WTC11 (cell line): ENCODE results near the gene TEX10. TPM values are rescaled to one million over a fixed set of nuclear protein-coding genes. Genes with fewer than 3 reads are reported as not detected.

Experiments used
- ATAC-seq: fragments of 200-7000 bp; cut with Tn5 transposase; 2 replicates; pipeline ENCODE4 v1.10.0; 2021; ENCODE audit warnings: mild to moderate bottlenecking, moderate library complexity
- CTCF ChIA-PET: fragments of 300-600 bp; sonication (Branson Sonifier 250); formaldehyde crosslinking; loops from one replicate; lab custom pipeline; 2021; ENCODE audit warnings: antibody characterized with exemption; lab: Charles Lee
- POLR2A ChIA-PET: fragments of 350-600 bp; sonication (Branson Sonifier 250); formaldehyde crosslinking; loops from one replicate; lab custom pipeline; 2021; ENCODE audit warnings: antibody characterized with exemption; lab: Charles Lee
- DNase-seq: peaks from one replicate; pipeline ENCODE4 v3.0.0; 2021; ENCODE audit warnings: low spot score
- H3K27ac Mint-ChIP-seq: 2 replicates; pipeline ENCODE4 v1.8.0; 2021; ENCODE audit warnings: mixed read lengths
- H3K27me3 Mint-ChIP-seq: 2 replicates; pipeline ENCODE4 v1.8.0; 2021; ENCODE audit warnings: low read depth, mild to moderate bottlenecking, moderate library complexity, mixed read lengths
- H3K36me3 Mint-ChIP-seq: 2 replicates; pipeline ENCODE4 v1.8.0; 2021; ENCODE audit warnings: mixed read lengths
- H3K4me1 Mint-ChIP-seq: 2 replicates; pipeline ENCODE4 v1.8.0; 2022; ENCODE audit warnings: mixed read lengths
- H3K4me3 Mint-ChIP-seq: 2 replicates; pipeline ENCODE4 v1.8.0; 2021; ENCODE audit warnings: mild to moderate bottlenecking, moderate library complexity, mixed read lengths
- H3K9me3 Mint-ChIP-seq: 2 replicates; pipeline ENCODE4 v1.8.0; 2021; ENCODE audit warnings: mixed read lengths
- ESRRA ChIP-seq: sonication (generic); formaldehyde crosslinking; IDR thresholded peaks from 2 replicates; pipeline ENCODE4 v1.8.1; 2022; ENCODE audit warnings: mild to moderate bottlenecking, missing genetic modification reagents, borderline replicate concordance
- FOXK1 ChIP-seq: sonication (generic); formaldehyde crosslinking; IDR thresholded peaks from 2 replicates; pipeline ENCODE4 v1.8.0; 2022; ENCODE audit warnings: mild to moderate bottlenecking, moderate library complexity, missing genetic modification reagents
- FOXP4 ChIP-seq: sonication (generic); formaldehyde crosslinking; IDR thresholded peaks from 2 replicates; pipeline ENCODE4 v1.8.0; 2022; ENCODE audit warnings: mild to moderate bottlenecking, missing genetic modification reagents
- GTF2I ChIP-seq: fragments of 250-450 bp; sonication (Bioruptor Pico); conservative IDR thresholded peaks from 2 replicates; pipeline ENCODE4 v1.4.0; 2021; ENCODE audit warnings: mild to moderate bottlenecking
- HMGA2 ChIP-seq: fragments of 250-450 bp; sonication (Bioruptor Pico); IDR thresholded peaks from 2 replicates; pipeline ENCODE4 v1.4.0; 2021; ENCODE audit warnings: mild to moderate bottlenecking, moderate library complexity
- JAZF1 ChIP-seq: fragments of 250-450 bp; sonication (Bioruptor Pico); IDR thresholded peaks from 2 replicates; pipeline ENCODE4 v1.9.0; 2021; ENCODE audit warnings: moderate library complexity, mild to moderate bottlenecking, inconsistent platforms
- KAT7 ChIP-seq: sonication (generic); formaldehyde crosslinking; IDR thresholded peaks from 2 replicates; pipeline ENCODE4 v1.8.1; 2023; ENCODE audit warnings: missing genetic modification reagents, mild to moderate bottlenecking, borderline replicate concordance
- MLX ChIP-seq: sonication (generic); formaldehyde crosslinking; IDR thresholded peaks from 2 replicates; pipeline ENCODE4 v1.8.1; 2023; ENCODE audit warnings: mild to moderate bottlenecking, missing genetic modification reagents, moderate library complexity
- NFATC4 ChIP-seq: fragments of 250-450 bp; sonication (Bioruptor Pico); IDR thresholded peaks from 2 replicates; pipeline ENCODE4 v1.9.0; 2021; ENCODE audit warnings: mild to moderate bottlenecking
- NFE2L1 ChIP-seq: sonication (generic); formaldehyde crosslinking; IDR thresholded peaks from 2 replicates; pipeline ENCODE4 v1.8.1; 2023; ENCODE audit warnings: missing genetic modification reagents
- NR1H2 ChIP-seq: sonication (generic); formaldehyde crosslinking; IDR thresholded peaks from 2 replicates; pipeline ENCODE4 v1.9.0; 2021; ENCODE audit warnings: mild to moderate bottlenecking, moderate library complexity, missing genetic modification reagents
- OVOL2 ChIP-seq: fragments of 250-450 bp; sonication (Bioruptor Pico); IDR thresholded peaks from 2 replicates; pipeline ENCODE4 v1.9.0; 2021; ENCODE audit warnings: mild to moderate bottlenecking, borderline replicate concordance
- SMAD3 ChIP-seq: sonication (generic); formaldehyde crosslinking; IDR thresholded peaks from 2 replicates; pipeline ENCODE4 v1.8.0; 2022; ENCODE audit warnings: missing genetic modification reagents, mild to moderate bottlenecking, borderline replicate concordance
- TEAD1 ChIP-seq: sonication (generic); formaldehyde crosslinking; IDR thresholded peaks from 2 replicates; pipeline ENCODE4 v1.8.0; 2022; ENCODE audit warnings: mild to moderate bottlenecking, missing genetic modification reagents
- USF1 ChIP-seq: sonication (generic); formaldehyde crosslinking; IDR thresholded peaks from 2 replicates; pipeline ENCODE4 v1.8.0; 2022; ENCODE audit warnings: mild to moderate bottlenecking, missing genetic modification reagents
- ZNF138 ChIP-seq: sonication (generic); formaldehyde crosslinking; conservative IDR thresholded peaks from 2 replicates; pipeline ENCODE4 v1.8.1; 2022; ENCODE audit warnings: mild to moderate bottlenecking, moderate library complexity, missing genetic modification reagents
- ZNF263 ChIP-seq: sonication (generic); formaldehyde crosslinking; IDR thresholded peaks from 2 replicates; pipeline ENCODE4 v1.8.1; 2022; ENCODE audit warnings: low read depth, mild to moderate bottlenecking, moderate library complexity, missing genetic modification reagents
- ZNF423 ChIP-seq: fragments of 250-450 bp; sonication (Bioruptor Pico); IDR thresholded peaks from 2 replicates; pipeline ENCODE4 v2.1.2; 2022; ENCODE audit warnings: mild to moderate bottlenecking, moderate library complexity
- total RNA-seq: library from RNA; stranded (reverse); gene quantifications from 3 replicates; pipeline ENCODE4 v1.2.3, GENCODE V29; 2021
- TF ChIP-seq, protein P1 (sequence below): sonication (generic); formaldehyde crosslinking; IDR thresholded peaks from 2 replicates; pipeline ENCODE4 v1.8.1; 2023; ENCODE audit warnings: mild to moderate bottlenecking, moderate library complexity, missing genetic modification reagents
- TF ChIP-seq, protein P2 (sequence below): sonication (generic); formaldehyde crosslinking; IDR thresholded peaks from 2 replicates; pipeline ENCODE4 v1.8.1; 2022; ENCODE audit warnings: mild to moderate bottlenecking, moderate library complexity, missing genetic modification reagents
- TF ChIP-seq, protein P3 (sequence below): sonication (generic); formaldehyde crosslinking; IDR thresholded peaks from 2 replicates; pipeline ENCODE4 v1.8.0; 2022; ENCODE audit warnings: missing genetic modification reagents
- TF ChIP-seq, protein P4 (sequence below): fragments of 250-450 bp; sonication (Bioruptor Pico); IDR thresholded peaks from 2 replicates; pipeline ENCODE4 v1.9.0; 2021; ENCODE audit warnings: mild to moderate bottlenecking
- TF ChIP-seq, protein P5 (sequence below): fragments of 250-450 bp; sonication (Bioruptor Pico); conservative IDR thresholded peaks from 2 replicates; pipeline ENCODE4 v1.9.0; 2021; ENCODE audit warnings: mild to moderate bottlenecking

TEX10 gene
- total RNA-seq, 1 experiment from 2014 or later, result 64.7 TPM

DNA sequence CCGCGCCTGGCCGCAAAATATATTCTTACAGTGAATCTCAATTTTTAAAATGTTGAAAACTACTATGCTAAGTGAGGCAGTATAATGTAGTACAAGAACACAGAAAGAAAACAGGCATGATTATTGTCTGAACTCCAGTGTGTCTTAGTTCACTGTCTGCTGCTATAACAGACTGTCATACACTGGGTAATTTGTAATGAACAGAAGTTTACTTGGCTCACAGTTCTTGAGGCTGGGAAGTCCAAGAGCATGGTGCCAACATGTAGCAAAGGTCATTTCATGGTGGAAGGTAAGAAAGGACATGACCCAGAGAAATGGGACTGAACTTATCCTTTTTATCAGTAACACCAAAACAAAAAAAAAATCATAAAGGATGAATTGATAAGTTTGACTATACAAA is 19.9 kb upstream of the TEX10 start (continued):
- TF ChIP-seq KAT7 (CRISPR knock-in tag) (no peak), TEAD1 (CRISPR knock-in tag) (no peak), FOXP4 (CRISPR knock-in tag) (no peak), NFE2L1 (CRISPR knock-in tag) (no peak), MLX (no peak), USF1 (CRISPR knock-in tag) (no peak), NR1H2 (no peak), FOXK1 (CRISPR knock-in tag) (no peak), ESRRA (no peak)
- TF ChIP-seq, protein P1, sequence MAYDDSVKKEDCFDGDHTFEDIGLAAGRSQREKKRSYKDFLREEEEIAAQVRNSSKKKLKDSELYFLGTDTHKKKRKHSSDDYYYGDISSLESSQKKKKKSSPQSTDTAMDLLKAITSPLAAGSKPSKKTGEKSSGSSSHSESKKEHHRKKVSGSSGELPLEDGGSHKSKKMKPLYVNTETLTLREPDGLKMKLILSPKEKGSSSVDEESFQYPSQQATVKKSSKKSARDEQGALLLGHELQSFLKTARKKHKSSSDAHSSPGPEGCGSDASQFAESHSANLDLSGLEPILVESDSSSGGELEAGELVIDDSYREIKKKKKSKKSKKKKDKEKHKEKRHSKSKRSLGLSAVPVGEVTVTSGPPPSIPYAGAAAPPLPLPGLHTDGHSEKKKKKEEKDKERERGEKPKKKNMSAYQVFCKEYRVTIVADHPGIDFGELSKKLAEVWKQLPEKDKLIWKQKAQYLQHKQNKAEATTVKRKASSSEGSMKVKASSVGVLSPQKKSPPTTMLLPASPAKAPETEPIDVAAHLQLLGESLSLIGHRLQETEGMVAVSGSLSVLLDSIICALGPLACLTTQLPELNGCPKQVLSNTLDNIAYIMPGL (CRISPR knock-in tag), result no peak
- TF ChIP-seq, protein P2, sequence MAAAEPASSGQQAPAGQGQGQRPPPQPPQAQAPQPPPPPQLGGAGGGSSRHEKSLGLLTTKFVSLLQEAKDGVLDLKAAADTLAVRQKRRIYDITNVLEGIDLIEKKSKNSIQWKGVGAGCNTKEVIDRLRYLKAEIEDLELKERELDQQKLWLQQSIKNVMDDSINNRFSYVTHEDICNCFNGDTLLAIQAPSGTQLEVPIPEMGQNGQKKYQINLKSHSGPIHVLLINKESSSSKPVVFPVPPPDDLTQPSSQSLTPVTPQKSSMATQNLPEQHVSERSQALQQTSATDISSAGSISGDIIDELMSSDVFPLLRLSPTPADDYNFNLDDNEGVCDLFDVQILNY (CRISPR knock-in tag), result no peak

- H3K9me3 Mint-ChIP-seq, result peaks cover 64% of the 10 kb centered on the region
- POLR2A ChIA-PET, result no interaction called here
- ATAC-seq, result no peak
- DNase-seq, result no peak
- peaks cover 19% of the 10 kb centered on the region for H3K4me1 Mint-ChIP-seq
- no peak overlapping the region for H3K4me3 Mint-ChIP-seq
- CTCF ChIA-PET, result no interaction called here
- no peaks in the 10 kb centered on the region; the same call in 1 of the 2 replicates for H3K27me3 Mint-ChIP-seq
- no peak overlapping the region for H3K27ac Mint-ChIP-seq
- peaks cover 59% of the 10 kb centered on the region for H3K36me3 Mint-ChIP-seq
- TF ChIP-seq ZNF423 (CRISPR knock-in tag), result no peak
- TF ChIP-seq ZNF263 (CRISPR knock-in tag), result no peak
- TF ChIP-seq, protein P3, sequence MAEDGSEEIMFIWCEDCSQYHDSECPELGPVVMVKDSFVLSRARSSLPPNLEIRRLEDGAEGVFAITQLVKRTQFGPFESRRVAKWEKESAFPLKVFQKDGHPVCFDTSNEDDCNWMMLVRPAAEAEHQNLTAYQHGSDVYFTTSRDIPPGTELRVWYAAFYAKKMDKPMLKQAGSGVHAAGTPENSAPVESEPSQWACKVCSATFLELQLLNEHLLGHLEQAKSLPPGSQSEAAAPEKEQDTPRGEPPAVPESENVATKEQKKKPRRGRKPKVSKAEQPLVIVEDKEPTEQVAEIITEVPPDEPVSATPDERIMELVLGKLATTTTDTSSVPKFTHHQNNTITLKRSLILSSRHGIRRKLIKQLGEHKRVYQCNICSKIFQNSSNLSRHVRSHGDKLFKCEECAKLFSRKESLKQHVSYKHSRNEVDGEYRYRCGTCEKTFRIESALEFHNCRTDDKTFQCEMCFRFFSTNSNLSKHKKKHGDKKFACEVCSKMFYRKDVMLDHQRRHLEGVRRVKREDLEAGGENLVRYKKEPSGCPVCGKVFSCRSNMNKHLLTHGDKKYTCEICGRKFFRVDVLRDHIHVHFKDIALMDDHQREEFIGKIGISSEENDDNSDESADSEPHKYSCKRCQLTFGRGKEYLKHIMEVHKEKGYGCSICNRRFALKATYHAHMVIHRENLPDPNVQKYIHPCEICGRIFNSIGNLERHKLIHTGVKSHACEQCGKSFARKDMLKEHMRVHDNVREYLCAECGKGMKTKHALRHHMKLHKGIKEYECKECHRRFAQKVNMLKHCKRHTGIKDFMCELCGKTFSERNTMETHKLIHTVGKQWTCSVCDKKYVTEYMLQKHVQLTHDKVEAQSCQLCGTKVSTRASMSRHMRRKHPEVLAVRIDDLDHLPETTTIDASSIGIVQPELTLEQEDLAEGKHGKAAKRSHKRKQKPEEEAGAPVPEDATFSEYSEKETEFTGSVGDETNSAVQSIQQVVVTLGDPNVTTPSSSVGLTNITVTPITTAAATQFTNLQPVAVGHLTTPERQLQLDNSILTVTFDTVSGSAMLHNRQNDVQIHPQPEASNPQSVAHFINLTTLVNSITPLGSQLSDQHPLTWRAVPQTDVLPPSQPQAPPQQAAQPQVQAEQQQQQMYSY (CRISPR knock-in tag), result no peak
- TF ChIP-seq JAZF1, result no peak
- no peak for TF ChIP-seq SMAD3 (CRISPR knock-in tag)
- TF ChIP-seq, protein P4, sequence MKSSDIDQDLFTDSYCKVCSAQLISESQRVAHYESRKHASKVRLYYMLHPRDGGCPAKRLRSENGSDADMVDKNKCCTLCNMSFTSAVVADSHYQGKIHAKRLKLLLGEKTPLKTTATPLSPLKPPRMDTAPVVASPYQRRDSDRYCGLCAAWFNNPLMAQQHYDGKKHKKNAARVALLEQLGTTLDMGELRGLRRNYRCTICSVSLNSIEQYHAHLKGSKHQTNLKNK (CRISPR knock-in tag), result no peak
- TF ChIP-seq, protein P2 (CRISPR knock-in tag), result no peak
- TF ChIP-seq HMGA2 (CRISPR knock-in tag), result no peak
- TF ChIP-seq, protein P5, sequence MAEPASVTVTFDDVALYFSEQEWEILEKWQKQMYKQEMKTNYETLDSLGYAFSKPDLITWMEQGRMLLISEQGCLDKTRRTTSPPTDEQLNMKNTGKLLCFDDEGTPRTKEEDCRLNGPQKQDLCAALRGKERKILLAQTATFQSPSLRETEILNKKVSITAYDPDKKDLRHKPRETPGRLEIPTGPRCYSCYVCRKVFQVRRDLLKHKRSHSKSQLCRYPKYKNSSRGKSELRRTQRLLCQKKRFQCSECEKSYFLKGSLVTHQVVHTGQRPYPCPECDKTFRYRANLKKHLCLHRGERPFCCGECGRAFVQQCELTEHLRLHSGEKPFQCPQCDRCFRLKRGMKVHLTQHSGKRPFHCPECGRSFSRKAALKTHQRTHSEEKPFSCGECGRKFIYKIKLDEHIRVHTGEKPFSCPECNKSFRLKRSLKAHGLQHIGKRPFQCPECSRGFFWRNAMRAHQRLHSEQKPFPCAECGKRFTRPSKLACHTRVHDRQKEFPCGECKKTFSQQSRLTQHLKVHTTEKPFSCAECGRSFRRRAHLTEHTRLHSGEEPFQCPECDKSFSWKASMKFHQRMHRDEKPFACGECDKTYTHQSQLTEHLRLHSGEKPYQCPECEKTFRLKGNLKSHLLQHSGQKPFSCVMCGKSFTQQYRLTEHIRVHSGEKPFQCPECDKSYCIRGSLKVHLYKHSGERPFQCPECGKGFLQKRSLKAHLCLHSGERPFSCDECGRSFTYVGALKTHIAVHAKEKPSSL (CRISPR knock-in tag), result no peak
- no peak for TF ChIP-seq ZNF138 (CRISPR knock-in tag)
- TF ChIP-seq NFATC4 (CRISPR knock-in tag), result no peak
- no peak for TF ChIP-seq GTF2I (CRISPR knock-in tag)
- TF ChIP-seq OVOL2 (CRISPR knock-in tag), result no peak
- no peak for TF ChIP-seq ESRRA
These were observed 17.5 kb upstream of the TEX10 start for GRCh38 chr9:100370064-100370723.
